Measurements from ENCODE around the gene OR14K1.
"Not testable (repeated sequence)": the region's sequence is repeated elsewhere in the genome, so short reads cannot be mapped to it uniquely, and the experiment has no call there.

The OR14K1 gene, protein sequence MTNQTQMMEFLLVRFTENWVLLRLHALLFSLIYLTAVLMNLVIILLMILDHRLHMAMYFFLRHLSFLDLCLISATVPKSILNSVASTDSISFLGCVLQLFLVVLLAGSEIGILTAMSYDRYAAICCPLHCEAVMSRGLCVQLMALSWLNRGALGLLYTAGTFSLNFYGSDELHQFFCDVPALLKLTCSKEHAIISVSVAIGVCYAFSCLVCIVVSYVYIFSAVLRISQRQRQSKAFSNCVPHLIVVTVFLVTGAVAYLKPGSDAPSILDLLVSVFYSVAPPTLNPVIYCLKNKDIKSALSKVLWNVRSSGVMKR

DNA sequence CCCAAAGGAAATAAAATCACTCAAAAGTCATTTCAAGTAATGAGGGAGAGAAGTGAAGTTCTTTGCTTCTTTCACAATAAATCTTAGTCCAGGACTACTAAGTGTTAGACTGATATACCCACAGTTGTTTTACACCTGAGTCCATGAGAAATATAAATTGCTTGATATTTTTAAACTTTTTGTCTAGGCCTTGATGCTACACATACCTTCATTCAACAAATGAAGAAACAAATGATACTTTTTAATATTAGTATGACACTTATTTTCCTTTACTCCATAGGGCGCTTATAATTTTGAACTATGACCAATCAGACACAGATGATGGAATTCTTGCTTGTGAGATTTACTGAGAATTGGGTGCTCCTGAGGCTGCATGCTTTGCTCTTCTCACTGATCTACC is at the start of gene OR14K1:
OR14K1 (plus strand) TSS at position 301 of the 400 bp plus-strand sequence; CDS start at position 301, 0 bp downstream.
- DNase-seq: no peak

- DNase-seq: no peak
Measured at GRCh38 chr1:247701338-247701737, 37.1 kb upstream of the OR14K1 start.

DNA sequence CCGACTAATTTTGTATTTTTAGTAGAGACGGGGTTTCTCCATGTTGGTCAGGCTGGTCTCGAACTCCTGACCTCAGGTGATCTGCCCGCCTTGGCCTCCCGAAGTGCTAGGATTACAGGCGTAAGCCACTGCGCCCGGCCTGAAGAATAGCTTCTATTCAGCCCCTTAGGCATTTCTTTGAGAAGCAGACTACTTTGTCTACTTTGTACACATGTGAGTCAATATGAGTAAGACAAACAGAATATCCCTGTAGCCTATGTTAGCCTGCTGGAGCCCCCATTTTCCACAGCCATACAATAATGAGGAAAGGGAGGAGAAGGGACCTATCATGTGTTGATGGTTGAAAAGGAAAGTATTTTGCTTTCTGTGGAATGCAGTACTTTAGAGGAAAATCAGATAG is 27.7 kb upstream of the OR14K1 start:
- DNase-seq: not testable (repeated sequence)

DNA sequence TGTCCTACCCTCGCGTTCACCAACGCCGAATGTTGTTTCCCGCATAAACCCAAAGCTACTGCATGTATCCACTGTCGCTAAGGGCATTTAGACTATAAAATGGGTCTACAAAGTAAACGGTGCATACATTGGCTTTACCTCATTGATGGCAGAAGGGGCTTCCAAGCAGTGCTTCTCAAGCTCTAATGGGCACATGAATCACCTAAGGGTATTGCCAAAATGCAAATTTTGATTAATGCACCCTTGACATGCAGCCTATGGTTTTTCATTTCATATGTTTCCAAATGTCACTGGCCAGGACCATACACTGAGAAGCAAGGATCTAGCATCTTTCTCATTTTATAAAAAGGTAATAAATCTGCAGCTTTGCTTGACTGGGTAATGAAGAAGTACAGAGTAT is 24.7 kb upstream of the OR14K1 start:
- no peak for DNase-seq

- no peak for DNase-seq
Measured at GRCh38 chr1:247716546-247716945, 21.9 kb upstream of the OR14K1 start, which contains the start of gene OR6F1. TSS of gene OR6F1 (minus strand) at chr1:247716646. CDS start at chr1:247712755, 3,891 bp downstream.

DNA sequence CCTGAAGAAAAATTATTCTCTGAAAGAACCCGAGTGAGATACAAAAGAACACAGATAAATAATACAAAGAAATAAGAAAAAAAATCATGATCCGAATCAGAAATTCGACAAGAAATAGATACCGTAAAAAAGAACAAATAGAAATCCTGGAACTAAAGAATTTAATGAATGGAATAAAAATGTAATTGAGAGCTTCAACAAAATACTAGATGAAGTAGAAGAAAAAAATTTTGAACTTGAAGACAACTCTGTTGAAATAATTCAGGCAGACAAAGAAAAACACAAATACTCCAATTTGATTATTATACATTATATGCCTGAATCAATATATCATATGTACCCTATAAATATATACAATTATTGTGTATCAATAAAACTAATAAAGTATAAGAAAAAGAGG is 17.2 kb upstream of the OR14K1 start:
- no peak for DNase-seq

GRCh38 chr1:247740721-247741120 is 2.3 kb downstream of the OR14K1 start:
- DNase-seq: no peak

- DNase-seq: no peak
Measured at GRCh38 chr1:247741756-247742155, 3.3 kb downstream of the OR14K1 start.

- DNase-seq: not testable (repeated sequence)
Measured at GRCh38 chr1:247742215-247742760, 3.9 kb downstream of the OR14K1 start.

GRCh38 chr1:247746391-247746935 is 8.0 kb downstream of the OR14K1 start:
- no peak for DNase-seq

DNA sequence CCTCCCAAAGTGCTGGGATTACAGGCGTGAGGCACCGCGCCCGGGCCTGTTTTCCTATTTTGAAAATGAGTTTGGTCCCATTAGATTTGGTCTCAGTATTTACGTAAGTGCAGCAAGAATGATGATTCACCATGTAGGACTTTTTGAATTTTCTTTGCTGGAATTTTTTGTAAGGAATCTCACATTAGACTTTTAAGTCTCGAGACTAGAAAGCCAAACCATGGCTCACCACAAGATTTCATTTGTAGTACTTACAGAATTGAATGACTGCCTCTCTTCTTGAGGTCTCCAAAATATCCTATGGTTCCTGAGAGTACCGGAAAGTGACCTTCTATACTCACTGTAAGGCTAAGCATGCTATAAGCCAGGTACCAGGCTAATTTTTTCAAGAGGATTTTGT is 9.2 kb downstream of the OR14K1 start:
- DNase-seq: no peak

DNA sequence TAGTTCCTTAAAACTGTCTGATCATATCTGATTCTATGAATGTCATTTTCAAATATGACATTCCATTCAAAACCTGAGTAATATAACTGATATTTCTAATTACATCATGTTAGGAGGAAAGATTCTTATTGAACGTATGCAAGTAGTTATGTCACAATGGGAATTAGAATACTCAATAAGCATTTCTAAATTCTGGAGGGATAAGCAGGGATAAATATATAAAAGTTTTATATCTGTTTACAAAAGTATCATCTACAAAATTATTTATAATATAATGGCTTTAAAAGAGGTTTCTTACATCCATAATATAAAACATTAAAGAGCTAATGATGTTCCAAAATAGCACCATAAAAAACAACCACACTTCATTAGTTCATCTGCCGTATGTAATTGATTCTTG is 9.6 kb downstream of the OR14K1 start, which contains the start of gene OR14A2:
OR14A2 (minus strand) TSS at position 101 of the 400 bp plus-strand sequence.
- no peak for DNase-seq

- no peak for DNase-seq
Measured at GRCh38 chr1:247749870-247750269, 11.5 kb downstream of the OR14K1 start.

- DNase-seq: not testable (repeated sequence)
Measured at GRCh38 chr1:247754311-247754710, 15.9 kb downstream of the OR14K1 start.

DNA sequence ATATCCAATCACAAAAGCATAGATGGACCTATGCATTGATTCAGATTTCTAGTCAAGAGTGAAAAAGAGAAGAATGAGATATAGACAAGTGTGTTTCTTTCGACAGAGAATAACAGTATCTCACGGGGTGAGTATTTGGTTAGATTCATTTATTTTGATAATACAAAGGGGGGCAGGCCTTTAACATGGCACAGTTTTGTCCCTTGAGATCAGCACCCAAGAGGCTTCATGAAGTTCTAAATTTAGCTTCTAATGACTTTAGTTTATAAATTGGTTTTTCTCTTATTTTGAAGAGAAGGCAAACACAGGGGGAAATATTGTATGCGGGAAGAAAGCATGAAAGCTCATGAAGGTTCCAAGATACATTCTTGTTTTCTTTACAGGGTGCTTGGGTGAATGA is 22.0 kb downstream of the OR14K1 start, which contains the start of gene OR1C1:
OR1C1 (minus strand) TSS at position 101 of the 400 bp plus-strand sequence. CDS start 2,150 bp downstream, outside the sequence.
- DNase-seq: no peak

DNA sequence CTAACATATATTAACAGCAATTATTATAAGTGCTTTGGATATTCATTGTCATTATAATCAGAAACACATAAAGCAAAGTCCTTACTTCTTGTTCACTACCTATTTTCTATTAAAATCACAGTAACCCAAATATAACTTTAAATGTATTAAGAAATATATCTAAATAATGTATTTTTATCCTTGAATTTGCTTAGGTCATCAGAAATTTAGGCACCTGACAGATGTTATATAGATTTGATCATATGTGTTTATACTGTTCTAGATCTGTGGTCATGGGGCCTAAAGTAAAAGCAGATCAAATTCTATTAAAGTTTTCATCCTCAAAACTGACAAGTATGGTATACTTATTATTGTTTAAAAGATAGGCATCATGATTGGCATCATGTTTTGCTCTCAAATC is 31.2 kb downstream of the OR14K1 start:
- DNase-seq: no peak

Data from activated naive CD4-positive, alpha-beta T cell (primary cell).